Measurements from ENCODE around the gene SLX9.
"Not testable (repeated sequence)": the region's sequence is repeated elsewhere in the genome, so short reads cannot be mapped to it uniquely, and the experiment has no call there.

Gene SLX9

DNA sequence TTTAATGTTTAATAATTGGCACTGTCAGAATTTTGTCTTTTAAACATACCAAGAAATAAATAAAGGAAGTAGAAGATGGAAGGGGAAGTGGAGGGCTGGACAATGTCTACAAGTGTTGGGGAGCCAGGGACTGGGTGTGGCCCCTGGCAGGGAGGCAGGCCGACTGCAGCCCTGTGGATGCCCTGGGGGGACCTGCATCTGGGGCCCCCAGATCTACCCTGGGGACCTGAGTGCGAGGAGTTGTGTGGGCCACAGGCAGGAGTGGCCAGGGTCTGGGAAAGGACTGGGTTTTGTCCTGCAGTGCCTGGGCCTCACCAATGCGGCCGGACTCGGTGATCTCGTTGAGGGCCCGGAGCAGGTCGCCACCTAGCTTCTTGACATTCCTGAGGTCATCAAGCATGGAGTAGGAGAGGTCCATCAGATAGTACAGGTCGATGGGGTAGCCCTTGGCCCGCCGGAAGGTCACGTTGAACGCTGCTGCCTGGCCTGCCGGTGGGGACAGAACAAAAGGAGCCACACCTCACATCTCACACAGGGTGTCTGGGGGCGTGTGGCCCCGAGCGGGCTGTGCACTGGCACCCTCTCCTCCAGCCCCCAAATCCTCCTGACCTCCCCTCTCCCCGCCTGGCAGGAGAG lies 36.7 kb upstream of the SLX9 start:
- DNase-seq: no peak

DNA sequence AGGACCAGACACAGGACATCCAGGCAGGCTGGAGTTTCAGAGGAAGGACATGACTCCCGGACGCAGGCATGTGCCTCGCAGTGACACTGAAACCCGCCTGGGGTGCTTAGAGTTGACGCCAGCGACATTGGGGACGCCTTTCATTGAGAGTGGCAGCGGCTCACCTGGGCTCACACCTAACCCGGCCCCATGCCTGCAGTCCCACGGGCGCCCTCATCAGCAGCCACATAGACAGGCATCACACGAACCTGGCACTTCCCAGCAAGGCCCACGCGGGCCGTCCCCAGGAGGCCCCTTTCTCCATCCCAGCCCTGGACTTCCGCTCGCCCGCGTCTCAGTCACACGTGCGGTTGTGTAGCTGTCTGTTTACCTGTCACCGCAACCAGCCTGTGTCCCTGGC lies 36.1 kb upstream of the SLX9 start:
- DNase-seq: no peak

DNA sequence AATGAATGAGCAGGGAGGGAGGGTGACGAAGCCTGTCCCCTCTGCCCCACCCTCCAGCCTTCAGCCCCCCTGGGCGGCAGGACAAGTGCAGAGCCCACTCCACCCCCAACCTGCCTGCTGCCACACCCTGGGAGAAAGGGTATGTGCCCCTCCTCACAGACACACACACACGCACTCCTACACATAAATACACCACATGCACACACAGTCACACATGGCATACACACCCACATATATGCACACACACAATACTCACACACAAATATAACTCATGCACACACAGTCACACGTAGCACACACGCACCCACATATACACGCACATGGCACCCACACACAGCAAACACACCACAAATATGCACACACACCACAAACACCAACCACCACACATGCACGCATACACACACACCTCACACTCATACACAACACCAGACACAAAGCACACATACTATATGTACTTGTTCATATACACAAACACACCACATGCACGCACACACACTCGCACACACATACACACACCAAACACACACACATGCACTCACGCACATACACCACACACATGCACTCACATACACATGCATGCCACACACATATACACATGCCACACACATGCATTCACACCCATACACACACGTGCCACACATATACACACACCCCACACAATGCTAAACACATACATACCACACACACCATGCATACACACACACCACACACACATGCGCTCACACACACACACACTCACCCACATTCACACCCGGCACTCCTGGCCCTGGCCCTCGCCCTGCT lies 35.5 kb upstream of the SLX9 start:
- no peak for DNase-seq

- DNase-seq: no peak
These were observed 34.7 kb upstream of the SLX9 start for GRCh38 chr21:44905016-44905727.

DNA sequence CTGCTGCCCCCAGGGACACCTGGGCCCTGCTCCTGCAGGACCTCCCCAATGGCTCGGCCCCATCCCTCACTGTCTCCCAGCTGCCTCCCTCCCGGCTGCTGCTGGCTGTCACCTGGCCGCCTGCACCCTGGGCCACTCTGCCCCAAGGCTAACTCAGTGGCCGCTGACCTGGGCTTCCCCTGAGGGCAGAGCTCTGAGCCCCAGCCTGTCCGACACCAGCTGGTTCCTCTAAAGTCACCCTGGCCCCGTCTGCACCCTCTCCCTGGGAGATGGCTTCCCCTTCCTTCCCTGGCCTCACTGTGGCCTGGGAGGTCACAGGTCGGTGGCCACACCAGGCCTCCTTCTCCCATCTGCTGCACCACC lies 34.1 kb upstream of the SLX9 start:
- DNase-seq: no peak

GRCh38 chr21:44907225-44907965 lies 32.4 kb upstream of the SLX9 start:
- no peak for DNase-seq

DNA sequence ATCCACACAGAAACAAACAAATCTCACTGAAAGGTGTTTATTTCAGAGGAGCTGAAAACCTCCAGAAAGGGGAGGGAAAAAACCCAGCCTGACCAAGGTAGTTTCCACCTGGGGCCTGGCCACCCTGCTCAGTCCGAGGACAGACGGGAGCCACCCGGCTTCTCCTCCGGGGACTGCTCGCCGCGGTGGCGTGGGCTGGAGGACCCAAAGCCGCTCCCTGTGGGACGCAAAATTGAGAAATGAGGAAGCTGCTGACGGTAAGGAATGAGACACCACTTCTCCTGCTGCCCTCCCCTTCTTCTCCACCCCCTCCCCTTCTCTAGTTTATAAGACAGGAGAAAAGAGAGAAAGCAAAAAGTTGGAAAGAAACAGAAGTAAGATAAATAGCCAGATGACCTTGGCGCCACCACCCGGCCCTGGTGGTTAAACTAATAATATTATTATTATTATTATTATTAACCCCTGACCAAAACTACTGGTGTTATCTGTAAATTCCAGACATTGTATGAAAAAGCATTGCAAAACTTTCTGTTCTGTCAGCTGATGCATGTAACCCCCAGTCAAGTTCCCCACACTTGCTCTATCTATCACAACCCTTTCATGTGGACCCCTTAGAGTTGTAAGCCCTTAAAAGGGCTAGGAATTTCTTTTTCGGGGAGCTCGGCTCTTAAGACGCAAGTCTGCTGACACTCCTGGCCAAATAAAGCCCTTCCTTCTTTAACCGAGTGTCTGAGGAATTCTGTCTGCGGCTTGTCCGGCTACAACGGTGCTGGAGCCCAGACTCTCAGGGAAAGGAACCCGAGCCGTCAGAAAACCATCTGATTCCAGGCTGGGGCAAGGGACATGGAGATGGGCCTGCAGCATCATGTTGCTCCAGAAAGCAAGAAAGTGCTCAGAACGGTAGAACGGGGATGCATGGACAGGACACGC lies 31.6 kb upstream of the SLX9 start:
- DNase-seq: no peak

DNA sequence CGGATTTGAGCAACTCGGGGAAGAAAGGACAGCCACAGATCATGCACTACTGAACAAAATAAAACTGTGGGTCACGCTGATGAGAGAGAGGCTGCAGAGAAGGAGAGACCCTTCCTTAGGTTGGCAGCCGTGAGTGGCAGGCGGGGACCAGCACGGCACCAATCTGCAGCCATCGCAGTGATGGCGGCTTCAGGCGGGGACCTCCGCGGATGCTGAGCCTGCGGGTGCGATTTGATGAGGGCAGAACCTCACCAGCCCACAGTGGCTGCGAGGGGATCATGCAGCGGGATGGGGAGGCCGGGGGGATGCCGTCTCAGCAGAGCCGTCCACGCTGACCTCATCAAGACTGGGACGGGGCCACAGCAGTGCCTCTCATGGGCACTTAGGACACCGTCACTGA lies 30.9 kb upstream of the SLX9 start:
- DNase-seq: no peak

DNA sequence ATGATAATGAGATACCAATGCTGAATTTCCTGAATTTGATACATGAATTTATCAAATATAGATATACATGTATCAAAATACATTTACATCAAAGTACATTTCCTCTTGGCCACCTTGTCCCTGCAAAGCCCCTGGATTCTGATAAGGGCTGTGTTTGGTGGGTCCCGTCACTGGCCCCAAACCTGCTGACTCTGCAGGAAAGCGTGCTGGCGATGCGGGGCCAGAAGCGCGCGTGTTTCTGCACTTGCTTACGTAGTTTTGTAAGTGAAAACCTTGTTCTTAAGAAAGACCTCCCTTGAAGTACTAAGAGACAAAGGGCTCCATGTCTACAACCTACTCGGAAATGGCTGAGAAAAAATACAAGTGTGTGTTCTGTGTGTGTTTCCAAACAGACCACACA lies 30.1 kb upstream of the SLX9 start:
- no peak for DNase-seq

DNA sequence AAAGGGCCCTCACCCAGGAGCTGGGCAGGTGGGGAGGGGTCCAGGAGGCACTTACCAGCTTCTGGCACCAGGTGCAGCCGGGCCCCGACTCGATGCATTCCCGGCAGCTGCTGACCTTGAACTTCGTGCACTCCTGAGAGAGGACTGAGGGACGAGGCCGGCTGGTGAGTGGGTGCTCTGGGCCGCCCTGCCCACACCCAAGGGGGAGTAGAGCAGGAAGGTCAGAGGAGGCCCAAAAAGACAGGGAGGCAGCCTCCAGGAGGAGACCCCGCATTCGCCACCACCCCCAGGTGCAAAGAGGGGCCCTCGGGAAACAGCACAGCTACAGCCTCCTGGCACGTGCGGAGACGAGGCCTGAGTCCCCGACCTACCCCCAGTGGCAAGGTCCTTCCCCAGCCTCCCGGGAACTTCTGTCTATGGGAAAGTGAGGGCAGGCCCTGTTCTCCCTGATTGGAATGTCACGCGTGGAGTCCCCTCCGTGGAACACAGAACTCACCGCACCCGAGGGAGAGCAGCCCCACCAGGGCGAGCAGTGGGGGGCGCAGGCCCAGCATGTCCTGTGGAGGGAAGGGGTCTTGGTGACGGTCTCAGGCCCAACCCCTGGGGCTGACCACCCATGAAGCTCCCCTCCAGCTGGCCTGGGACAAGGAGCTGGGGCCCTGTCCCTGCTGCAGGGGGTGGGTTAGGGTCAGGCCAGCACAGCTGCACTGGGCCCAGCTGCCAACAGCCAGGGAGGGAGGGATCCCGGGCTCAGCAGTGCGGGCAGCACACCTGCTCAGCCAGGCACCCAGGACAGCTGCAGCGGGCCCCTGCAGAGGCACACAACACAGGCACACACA lies 29.4 kb upstream of the SLX9 start:
- DNase-seq: no peak

DNA sequence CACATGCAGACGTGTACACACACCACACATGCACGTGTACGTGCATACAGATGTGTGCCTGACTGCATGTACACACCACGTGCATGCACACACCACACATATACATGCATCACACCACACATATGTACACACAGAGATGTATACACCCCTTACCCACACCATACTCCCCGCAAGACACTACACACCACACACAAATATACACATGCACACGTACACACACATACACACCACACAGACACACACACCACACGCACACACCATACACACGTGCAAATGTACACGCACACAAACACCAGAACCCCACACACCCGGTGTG lies 28.8 kb upstream of the SLX9 start:
- no peak for DNase-seq

- no peak for DNase-seq
These were observed 28.3 kb upstream of the SLX9 start for GRCh38 chr21:44911384-44912157.

GRCh38 chr21:44912158-44912473 lies 27.7 kb upstream of the SLX9 start:
- DNase-seq: no peak

DNA sequence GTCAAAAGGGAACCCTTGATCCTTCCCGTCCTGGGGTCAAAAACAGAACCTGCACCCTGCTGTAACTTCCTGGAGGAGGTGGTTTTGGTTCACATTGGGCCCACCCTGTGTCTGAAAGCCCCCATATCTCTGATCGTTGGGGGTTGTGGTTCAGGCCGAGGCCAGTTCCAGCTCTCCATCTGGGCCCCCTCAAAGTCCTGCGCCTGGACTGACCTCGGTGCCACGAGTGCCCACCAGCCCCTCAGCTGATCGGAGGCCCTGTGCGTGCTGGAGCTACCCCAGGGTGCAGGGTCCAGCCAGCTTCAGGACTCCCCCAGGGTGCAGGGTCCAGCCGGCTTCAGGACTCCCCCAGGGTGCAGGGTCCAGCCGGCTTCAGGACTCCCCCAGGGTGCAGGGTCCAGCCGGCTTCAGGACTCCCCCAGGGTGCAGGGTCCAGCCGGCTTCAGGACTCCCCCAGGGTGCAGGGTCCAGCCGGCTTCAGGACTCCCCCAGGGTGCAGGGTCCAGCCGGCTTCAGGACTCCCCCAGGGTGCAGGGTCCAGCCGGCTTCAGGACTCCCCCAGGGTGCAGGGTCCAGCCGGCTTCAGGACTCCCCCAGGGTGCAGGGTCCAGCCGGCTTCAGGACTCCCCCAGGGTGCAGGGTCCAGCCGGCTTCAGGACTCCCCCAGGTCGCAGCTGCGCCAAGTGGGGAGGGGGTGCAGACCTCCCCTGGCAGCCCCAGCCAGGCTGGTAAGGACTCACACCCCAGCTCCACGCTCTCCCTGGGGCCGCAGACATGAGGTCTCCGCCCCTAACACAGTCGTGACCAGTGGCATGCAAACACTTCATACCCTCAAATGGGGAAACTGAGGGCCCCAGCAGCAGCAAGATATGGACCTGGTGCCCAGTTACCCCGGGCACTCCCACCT lies 27.1 kb upstream of the SLX9 start:
- DNase-seq: not testable (repeated sequence)

GRCh38 chr21:44913425-44914175 lies 26.2 kb upstream of the SLX9 start:
- DNase-seq: no peak

DNA sequence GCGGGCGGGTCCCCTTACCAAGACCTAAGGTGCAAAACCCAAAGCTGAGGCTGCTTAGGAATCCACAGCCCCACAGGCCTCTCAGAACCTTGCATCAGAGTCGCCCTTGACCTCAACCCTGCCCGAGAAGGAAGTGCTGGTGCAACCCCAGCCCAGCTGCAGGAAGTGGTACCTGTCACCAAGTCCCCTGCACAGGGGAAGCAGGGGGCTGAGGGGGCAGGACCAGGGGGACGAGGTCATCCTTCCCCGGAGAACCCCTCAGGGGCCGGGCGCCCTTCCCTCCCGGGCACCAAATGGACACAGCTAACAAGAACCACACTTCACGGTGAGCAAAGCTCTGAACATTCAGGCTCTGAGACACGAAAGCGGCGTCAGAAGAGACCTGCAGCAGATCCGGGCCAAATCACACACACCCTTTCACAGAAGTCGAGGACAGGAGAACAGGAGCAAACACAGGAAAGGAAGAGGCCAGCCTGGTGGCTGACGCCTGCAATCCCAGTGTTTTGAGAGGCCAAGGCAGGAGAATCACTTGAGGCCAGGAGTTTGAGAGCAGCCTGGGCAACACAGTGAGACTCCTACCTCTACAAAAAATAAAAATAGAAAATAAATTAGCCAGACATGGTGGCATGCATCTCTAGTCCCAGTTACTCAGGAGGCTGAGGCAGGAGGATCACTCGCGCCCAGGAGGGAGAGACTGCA lies 25.5 kb upstream of the SLX9 start:
- DNase-seq: no peak

DNA sequence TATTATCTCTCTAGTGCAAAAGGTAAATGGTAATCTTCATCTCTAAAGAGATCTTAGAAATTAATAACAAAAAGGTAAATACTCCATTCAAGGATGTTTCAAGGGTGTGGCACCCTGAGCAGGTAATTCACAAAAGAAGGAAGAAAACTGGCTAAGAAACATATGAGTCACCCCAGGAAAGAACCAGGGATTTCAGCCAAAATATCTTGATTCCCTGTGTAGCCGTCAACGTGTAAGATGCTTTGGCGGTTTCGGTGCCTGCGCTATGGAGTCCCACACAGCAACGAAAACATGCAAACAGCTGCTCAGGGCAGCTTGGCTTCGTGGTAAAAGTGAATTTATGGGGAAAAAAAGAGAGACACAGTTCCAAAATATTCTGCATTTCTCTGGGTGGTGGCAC lies 22.9 kb upstream of the SLX9 start:
- no peak for DNase-seq

DNA sequence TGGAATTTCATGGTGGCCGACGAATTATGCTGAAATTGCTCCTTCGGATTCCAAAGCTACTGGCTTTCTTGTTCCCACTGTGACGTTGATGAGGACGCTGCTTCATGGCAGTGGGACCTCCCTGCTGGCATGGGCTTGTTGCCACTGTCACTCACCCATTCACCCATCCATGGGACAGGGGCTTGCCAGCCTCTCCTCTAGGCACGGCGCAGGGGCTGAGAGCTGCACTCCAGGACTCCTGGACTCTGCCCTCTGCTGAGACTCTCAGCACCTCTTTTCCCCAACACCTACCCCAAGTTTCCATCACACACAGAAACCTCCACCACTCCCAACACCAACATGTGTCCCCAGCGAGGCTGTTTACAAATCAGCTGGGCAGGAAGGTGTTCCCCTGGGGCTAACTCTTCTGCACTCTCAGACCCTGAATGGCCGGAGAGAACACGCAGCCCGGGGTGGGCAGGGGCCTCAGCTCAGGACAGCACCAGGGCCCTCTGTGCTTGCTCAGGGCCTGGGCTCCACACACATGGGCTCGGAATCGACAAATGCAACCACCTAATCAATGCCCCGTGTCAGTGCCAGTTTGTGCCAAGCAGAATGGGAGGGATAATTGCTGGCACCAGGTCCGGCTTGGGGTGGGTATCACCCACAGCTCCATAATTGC lies 22.3 kb upstream of the SLX9 start:
- no peak for DNase-seq
